Stomach smooth muscle (tissue), 2 donors: ENCODE data around the gene SLC40A1.

ENCODE experiments used
- H3K27ac ChIP-seq: one replicate; pipeline ENCODE4 v1.7.0; 2013; ENCODE audit warnings: mild to moderate bottlenecking, low read length, inconsistent platforms
- H3K27me3 ChIP-seq, 2 donors: one replicate each; pipeline ENCODE4 v1.7.0; 2013; ENCODE audit warnings: low read length in 2 of 2; ENCODE audit not compliant: insufficient read depth in 2 of 2, control insufficient read depth in 1 of 2
- H3K36me3 ChIP-seq, 2 donors: one replicate each; pipeline ENCODE4 v1.7.0; 2013; ENCODE audit warnings: low read length in 2 of 2; ENCODE audit not compliant: control insufficient read depth in 2 of 2, insufficient read depth in 2 of 2
- H3K4me1 ChIP-seq: one replicate; pipeline ENCODE4 v1.7.0; 2013; ENCODE audit warnings: low read length; ENCODE audit not compliant: control insufficient read depth, insufficient read depth
- H3K4me3 ChIP-seq, 2 donors: one replicate each; pipeline ENCODE4 v1.7.0; 2013; ENCODE audit warnings: low read length in 2 of 2
- H3K9ac ChIP-seq, 2 donors: one replicate each; pipeline ENCODE4 v1.7.0; 2013; ENCODE audit warnings: low read length in 2 of 2, mild to moderate bottlenecking in 1 of 2
- H3K9me3 ChIP-seq, 2 donors: one replicate each; pipeline ENCODE4 v1.7.0; 2013; ENCODE audit warnings: low read length in 2 of 2; ENCODE audit not compliant: control insufficient read depth in 2 of 2
- donor health status: healthy.
- donor health status: Pancreatic carcinoma.

SLC40A1 gene

GRCh38 chr2:189511960-189512319 lies 68.6 kb downstream of the SLC40A1 start:
- Histone ChIP-seq H3K9ac (no peak overlapping the region), H3K4me1 (peaks cover 3% of the 10 kb centered on the region), H3K27me3 (no peaks in the 10 kb centered on the region), H3K9me3 (no peaks in the 10 kb centered on the region), H3K36me3 (no peaks in the 10 kb centered on the region), H3K27ac (no peak overlapping the region), H3K4me3 (no peak overlapping the region)

- Histone ChIP-seq H3K4me3 (no peak overlapping the region), H3K36me3 (no peaks in the 10 kb centered on the region), H3K4me1 (peaks cover 3% of the 10 kb centered on the region), H3K9me3 (no peaks in the 10 kb centered on the region), H3K9ac (no peak overlapping the region), H3K27ac (no peak overlapping the region), H3K27me3 (no peaks in the 10 kb centered on the region)
Observed at GRCh38 chr2:189511210-189511959, 69.2 kb downstream of the SLC40A1 start.
